ENCODE measurements around the gene C10orf95.

C10orf95 gene

GRCh38 chr10:102433619-102434046 is 17.7 kb downstream of the C10orf95 start:
- no peak for DNase-seq

GRCh38 chr10:102432162-102432950 is 19.0 kb downstream of the C10orf95 start, which contains the start of gene CUEDC2:
CUEDC2 (minus strand) TSS chr10:102432574; CDS start chr10:102425188, 7,386 bp downstream.
- DNase-seq: peak; percentile 96

GRCh38 chr10:102431452-102432124 is 19.8 kb downstream of the C10orf95 start:
- DNase-seq: no peak

GRCh38 chr10:102429468-102429867 is 21.9 kb downstream of the C10orf95 start:
- no peak for DNase-seq

- DNase-seq: no peak
These were observed 24.5 kb downstream of the C10orf95 start for GRCh38 chr10:102426803-102427287.

- no peak for DNase-seq
These were observed 25.9 kb downstream of the C10orf95 start for GRCh38 chr10:102425444-102425843.

GRCh38 chr10:102424916-102425315 is 26.4 kb downstream of the C10orf95 start:
- DNase-seq: no peak

GRCh38 chr10:102424145-102424544 is 27.2 kb downstream of the C10orf95 start:
- no peak for DNase-seq

GRCh38 chr10:102423372-102423968 is 27.9 kb downstream of the C10orf95 start:
- DNase-seq: no peak

GRCh38 chr10:102422545-102423129 is 28.7 kb downstream of the C10orf95 start:
- DNase-seq: peak; percentile 44

GRCh38 chr10:102421757-102422512 is 29.4 kb downstream of the C10orf95 start:
- DNase-seq: no peak

GRCh38 chr10:102421507-102421756 is 29.9 kb downstream of the C10orf95 start:
- DNase-seq: no peak

GRCh38 chr10:102420714-102421506 is 30.4 kb downstream of the C10orf95 start, which contains the start of gene FBXL15:
FBXL15 (plus strand) TSS chr10:102420836; CDS start chr10:102421130, 294 bp downstream.
- DNase-seq: peak; percentile 94

GRCh38 chr10:102420181-102420713 is 31.1 kb downstream of the C10orf95 start:
- no peak for DNase-seq

- DNase-seq: peak; percentile 65
These were observed 31.8 kb downstream of the C10orf95 start for GRCh38 chr10:102419269-102420180.

- no peak for DNase-seq
These were observed 32.6 kb downstream of the C10orf95 start, which contains the start of gene PSD for GRCh38 chr10:102418622-102419268. PSD (minus strand) TSS chr10:102418785; CDS start chr10:102417038, 1,747 bp downstream.

GRCh38 chr10:102416695-102417094 is 34.6 kb downstream of the C10orf95 start:
- no peak for DNase-seq

GRCh38 chr10:102416283-102416682 is 35.1 kb downstream of the C10orf95 start:
- no peak for DNase-seq

- DNase-seq: no peak
These were observed 36.6 kb downstream of the C10orf95 start for GRCh38 chr10:102414749-102415148.
